ENCODE results near the gene ZDHHC1.
"Not testable (repeated sequence)": the region's sequence is repeated elsewhere in the genome, so short reads cannot be mapped to it uniquely, and the experiment has no call there.

Gene ZDHHC1

GRCh38 chr16:67386861-67387455, 29.3 kb downstream of the ZDHHC1 start:
- DNase-seq (ENCODE audit: extremely low read depth, low read depth) = no peak
- TF ChIP-seq, protein P1, sequence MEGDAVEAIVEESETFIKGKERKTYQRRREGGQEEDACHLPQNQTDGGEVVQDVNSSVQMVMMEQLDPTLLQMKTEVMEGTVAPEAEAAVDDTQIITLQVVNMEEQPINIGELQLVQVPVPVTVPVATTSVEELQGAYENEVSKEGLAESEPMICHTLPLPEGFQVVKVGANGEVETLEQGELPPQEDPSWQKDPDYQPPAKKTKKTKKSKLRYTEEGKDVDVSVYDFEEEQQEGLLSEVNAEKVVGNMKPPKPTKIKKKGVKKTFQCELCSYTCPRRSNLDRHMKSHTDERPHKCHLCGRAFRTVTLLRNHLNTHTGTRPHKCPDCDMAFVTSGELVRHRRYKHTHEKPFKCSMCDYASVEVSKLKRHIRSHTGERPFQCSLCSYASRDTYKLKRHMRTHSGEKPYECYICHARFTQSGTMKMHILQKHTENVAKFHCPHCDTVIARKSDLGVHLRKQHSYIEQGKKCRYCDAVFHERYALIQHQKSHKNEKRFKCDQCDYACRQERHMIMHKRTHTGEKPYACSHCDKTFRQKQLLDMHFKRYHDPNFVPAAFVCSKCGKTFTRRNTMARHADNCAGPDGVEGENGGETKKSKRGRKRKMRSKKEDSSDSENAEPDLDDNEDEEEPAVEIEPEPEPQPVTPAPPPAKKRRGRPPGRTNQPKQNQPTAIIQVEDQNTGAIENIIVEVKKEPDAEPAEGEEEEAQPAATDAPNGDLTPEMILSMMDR (IDR thresholded peaks at IDR 0.05; ENCODE audit: low read depth, low read length) = no peak

GRCh38 chr16:67384778-67385510, 31.3 kb downstream of the ZDHHC1 start:
- TF ChIP-seq, protein P1 (IDR thresholded peaks at IDR 0.05; ENCODE audit: low read depth, low read length) = no peak
- no peak for DNase-seq (ENCODE audit: extremely low read depth, low read depth)

- TF ChIP-seq, protein P1 (IDR thresholded peaks at IDR 0.05; ENCODE audit: low read depth, low read length) = no peak
- DNase-seq (ENCODE audit: extremely low read depth, low read depth) = no peak
These were observed 33.0 kb downstream of the ZDHHC1 start for GRCh38 chr16:67383284-67383683.

DNA sequence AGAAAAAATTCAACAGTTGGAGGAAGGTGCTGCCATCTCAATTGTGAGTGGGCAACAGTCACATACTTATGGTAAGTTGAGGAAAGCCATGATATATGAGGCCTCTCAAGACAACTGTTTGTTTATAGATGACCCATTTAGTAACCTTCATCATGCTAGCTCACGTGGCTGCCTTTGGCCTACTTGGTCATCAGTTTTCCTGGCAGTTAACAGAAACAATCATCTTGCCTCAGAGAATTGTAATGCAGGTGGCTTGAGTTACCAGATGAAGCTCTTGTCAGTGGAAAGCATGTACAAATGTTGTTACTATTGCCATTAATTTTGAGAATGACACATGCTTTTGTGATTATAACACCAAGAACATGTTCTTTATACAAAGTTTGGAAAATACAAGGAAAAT, 37.6 kb downstream of the ZDHHC1 start:
- TF ChIP-seq, protein P1 (IDR thresholded peaks at IDR 0.05; ENCODE audit: low read depth, low read length) = no peak
- DNase-seq (ENCODE audit: extremely low read depth, low read depth) = no peak

- DNase-seq (ENCODE audit: extremely low read depth, low read depth) = not testable (repeated sequence)
These were observed 40.3 kb downstream of the ZDHHC1 start for GRCh38 chr16:67376012-67376411.

DNA sequence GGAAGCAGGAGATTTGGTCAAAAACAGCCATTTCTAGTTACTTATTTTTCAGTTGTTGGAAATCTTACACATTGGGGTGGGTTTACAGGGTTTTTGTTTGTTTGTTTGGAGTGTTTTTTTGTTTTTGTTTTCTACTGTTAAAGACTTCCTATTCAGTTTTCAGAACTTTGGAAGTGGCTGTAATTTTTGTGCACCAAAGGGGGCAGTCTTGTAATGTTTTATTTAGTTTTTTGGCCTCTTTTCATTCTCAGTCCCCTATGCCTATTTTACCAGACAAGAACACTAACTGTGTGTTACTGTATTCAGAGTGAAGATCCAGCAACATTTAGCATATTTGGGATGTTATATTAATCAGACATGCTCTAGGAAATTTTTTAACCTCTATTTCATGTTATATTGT, 43.6 kb downstream of the ZDHHC1 start:
- peak; percentile 11 for DNase-seq (ENCODE audit: extremely low read depth, low read depth)
- TF ChIP-seq, protein P1 (IDR thresholded peaks at IDR 0.05; ENCODE audit: low read depth, low read length) = peak; percentile 52

- TF ChIP-seq, protein P1 (IDR thresholded peaks at IDR 0.05; ENCODE audit: low read depth, low read length) = no peak
These were observed 45.6 kb downstream of the ZDHHC1 start for GRCh38 chr16:67370661-67371060.

More at GRCh38 chr16:67370661-67371060, 45.6 kb downstream of the ZDHHC1 start:
- no peak for DNase-seq (ENCODE audit: extremely low read depth, low read depth)

All from AG09319 (cell line).